RWPE1 (cell line): ENCODE data around the gene EPHA8.

Experiments used
- CTCF ChIA-PET: fragments of 350-600 bp; sonication (Branson Sonifier 250); formaldehyde crosslinking; extraction: SDS; loops from one replicate; lab custom pipeline; 2021; lab: Yijun Ruan, JAX
- POLR2A ChIA-PET: fragments of 400-600 bp; formaldehyde crosslinking; extraction: SDS; loops from one replicate; lab custom pipeline; 2020; ENCODE audit warnings: antibody characterized with exemption; ENCODE audit not compliant: low non-redundant PET; lab: Yijun Ruan, JAX
- DNase-seq: peaks from one replicate; pipeline ENCODE4 v3.0.0; 2012; ENCODE audit warnings: low spot score
- H3K27ac ChIP-seq: fragments of 450-650 bp; 2 replicates; pipeline ENCODE4 v1.5.1; 2017
- TF ChIP-seq, protein P1 (sequence below): fragments of 450-650 bp; conservative IDR thresholded peaks from 2 replicates; pipeline ENCODE4 v1.5.1; 2017; ENCODE audit warnings: low read depth, mild to moderate bottlenecking

EPHA8 gene

DNA sequence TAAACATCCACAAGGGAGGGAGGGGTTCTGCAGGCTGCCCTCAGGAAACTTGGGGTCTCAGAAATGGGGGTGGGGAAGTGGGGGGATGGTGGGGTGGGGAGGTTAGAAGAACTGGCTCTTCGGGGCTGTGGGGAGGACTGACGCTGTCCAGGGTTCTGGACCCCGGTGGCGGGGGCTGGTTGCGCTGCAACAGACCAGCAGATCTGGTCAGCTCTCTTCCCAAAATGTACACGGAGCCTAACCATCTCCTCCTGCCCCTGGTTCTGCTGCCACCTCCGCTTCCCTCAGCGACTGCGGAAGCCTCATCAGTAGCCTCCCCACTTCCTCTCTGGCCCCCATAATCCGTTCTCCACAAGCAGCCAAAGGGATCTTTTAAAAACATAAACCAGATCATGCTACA is 43.9 kb downstream of the EPHA8 start:
- POLR2A ChIA-PET: no interaction called here
- CTCF ChIA-PET: interaction anchor here (0.5 kb wide), 1 partner anchor 150 kb away, joined by 5 read pairs; no protein-coding TSS in a partner anchor

DNA sequence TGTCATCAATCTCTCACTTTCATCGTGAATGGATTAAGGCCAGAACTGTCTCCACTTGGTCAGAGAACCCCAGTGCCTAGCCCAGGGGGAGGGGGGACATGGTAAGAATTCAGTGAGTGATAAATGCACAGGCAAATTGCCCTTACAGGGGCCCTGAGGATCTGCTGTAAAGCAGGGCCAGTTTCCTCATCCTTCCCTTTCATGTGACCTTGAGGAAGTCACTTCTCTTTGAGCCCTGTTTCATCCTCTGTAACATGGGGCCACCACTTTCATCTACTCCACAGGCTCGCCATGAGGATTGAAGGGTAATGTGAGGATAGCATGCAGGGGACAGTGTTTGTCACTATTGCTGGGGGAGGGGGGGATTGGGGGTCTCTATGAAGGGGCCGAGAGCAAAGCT is 45.1 kb downstream of the EPHA8 start:
- CTCF ChIA-PET: no interaction called here

More for the DNA sequence above, 43.9 kb downstream of the EPHA8 start:
- DNase-seq: no peak
- H3K27ac ChIP-seq: no peak overlapping the region
- TF ChIP-seq, protein P1, sequence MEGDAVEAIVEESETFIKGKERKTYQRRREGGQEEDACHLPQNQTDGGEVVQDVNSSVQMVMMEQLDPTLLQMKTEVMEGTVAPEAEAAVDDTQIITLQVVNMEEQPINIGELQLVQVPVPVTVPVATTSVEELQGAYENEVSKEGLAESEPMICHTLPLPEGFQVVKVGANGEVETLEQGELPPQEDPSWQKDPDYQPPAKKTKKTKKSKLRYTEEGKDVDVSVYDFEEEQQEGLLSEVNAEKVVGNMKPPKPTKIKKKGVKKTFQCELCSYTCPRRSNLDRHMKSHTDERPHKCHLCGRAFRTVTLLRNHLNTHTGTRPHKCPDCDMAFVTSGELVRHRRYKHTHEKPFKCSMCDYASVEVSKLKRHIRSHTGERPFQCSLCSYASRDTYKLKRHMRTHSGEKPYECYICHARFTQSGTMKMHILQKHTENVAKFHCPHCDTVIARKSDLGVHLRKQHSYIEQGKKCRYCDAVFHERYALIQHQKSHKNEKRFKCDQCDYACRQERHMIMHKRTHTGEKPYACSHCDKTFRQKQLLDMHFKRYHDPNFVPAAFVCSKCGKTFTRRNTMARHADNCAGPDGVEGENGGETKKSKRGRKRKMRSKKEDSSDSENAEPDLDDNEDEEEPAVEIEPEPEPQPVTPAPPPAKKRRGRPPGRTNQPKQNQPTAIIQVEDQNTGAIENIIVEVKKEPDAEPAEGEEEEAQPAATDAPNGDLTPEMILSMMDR: no peak

DNA sequence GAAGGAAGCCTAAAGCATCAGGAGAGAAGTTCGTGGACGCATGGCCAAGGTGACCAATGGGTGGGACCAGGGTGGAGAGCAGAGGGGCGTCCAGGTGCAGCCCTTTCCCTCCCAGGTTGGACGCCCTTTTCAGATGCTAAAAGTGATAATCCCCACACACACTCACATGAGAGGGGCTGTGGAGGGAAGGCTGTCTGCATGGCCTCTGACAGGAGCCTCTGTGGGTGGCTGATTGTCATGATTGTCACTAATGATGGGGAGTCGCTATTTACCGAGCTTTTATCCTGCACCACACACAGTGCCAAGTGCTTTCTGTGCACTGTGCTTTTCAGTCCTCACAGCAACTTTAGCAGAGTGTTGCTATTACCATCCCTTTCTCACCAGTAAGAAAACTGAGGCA is 46.0 kb downstream of the EPHA8 start:
- ChIA-PET CTCF (no interaction called here), POLR2A (no interaction called here)
- TF ChIP-seq, protein P1: no peak
- H3K27ac ChIP-seq: no peak overlapping the region
- DNase-seq: no peak

More for the DNA sequence above, 45.1 kb downstream of the EPHA8 start:
- TF ChIP-seq, protein P1: no peak
- H3K27ac ChIP-seq: no peak overlapping the region
- DNase-seq: no peak
- POLR2A ChIA-PET: no interaction called here

DNA sequence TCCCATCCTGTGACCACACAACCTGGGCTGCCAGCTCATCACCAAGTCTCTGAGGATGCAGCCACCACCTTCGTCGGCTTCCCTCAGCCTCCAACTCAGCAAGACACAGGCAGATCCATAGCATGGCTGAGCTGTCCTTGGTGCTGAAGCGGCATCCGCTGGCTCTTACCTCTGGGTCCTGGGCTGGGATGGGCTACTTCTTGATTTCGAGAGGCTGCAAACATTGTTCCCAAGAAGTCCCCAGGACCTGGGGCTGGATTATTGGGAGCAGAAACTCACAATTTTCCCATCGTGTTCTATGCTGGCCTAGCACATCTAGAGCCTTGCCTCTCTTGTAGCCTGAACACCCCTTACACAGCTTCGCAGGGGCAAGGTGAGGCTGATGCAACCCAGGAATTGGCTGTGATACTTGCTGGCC is 48.2 kb downstream of the EPHA8 start:
- POLR2A ChIA-PET: no interaction called here
- CTCF ChIA-PET: no interaction called here
- DNase-seq: peak; percentile 48
- TF ChIP-seq, protein P1: no peak
- no peak overlapping the region for H3K27ac ChIP-seq

DNA sequence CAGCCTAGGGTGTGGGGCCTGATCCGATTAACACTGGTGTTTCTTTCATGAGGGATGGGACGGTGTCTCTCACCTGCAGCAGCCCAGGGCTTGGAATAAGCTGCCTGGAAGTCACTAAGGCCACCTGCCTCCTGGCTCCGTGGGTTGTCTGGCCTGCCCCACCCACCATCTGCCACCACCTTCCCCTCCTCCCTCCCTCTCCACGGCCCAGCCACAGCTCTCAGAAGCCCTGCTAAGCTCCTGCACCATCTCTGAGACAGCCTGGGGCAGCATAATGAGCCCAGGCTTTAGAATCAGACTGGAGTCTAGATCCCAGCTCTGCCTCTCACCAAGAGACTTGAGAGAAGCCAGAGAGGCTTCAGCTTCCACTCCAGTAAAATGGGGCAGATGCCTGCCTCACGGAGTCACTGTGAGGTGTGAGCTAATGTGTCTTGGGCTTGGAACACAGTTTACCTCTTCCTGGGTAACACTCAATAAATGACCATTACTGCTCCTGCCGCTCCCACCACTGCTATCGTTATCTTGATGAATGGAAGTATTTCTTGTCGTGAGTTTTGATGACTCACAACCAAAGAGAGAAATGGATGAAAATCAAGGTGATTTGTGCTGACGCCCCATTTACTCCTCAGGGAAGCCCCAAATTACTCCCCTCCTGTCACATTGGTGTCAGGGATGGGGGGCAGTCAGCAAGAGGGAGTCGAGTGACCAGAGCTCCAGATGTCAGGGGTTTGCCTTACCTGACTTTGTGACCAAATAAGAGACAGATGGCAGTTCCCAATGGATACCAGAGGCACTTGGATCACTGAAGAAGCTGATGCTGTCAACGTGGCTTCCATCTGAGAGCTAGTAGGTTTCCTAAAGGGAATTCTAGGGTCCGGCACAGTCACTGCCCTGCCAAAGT is 49.6 kb downstream of the EPHA8 start:
- POLR2A ChIA-PET: no interaction called here
- CTCF ChIA-PET: no interaction called here
- TF ChIP-seq, protein P1: no peak
- H3K27ac ChIP-seq: no peak overlapping the region
- no peak for DNase-seq

DNA sequence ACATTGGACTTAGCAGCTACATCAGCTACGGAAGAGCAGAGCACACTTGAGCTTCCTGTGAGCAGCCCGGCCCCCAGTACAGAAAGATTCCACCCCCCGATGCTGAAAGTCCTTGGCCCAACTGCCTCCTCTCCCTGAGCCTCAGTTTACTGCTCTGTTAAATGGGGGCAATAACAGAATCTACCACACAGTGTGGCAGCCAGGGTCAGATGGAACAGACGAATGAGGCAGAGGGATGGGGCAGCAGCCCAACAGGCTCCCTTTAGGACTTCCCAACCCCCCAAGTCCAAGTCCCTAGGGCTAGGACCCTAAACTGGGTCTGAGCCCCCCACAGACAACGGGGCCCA is 50.3 kb downstream of the EPHA8 start:
- H3K27ac ChIP-seq: no peak overlapping the region
- TF ChIP-seq, protein P1: no peak
- ChIA-PET POLR2A (no interaction called here), CTCF (no interaction called here)
- DNase-seq: no peak
